HG03108 (cell line): ENCODE measurements around the gene NEK7.
A peak's percentile ranks its signal among the peaks of the same experiment; 100 is the strongest.
"Not testable (repeated sequence)": the region's sequence is repeated elsewhere in the genome, so short reads cannot be mapped to it uniquely, and the experiment has no call there.

Source experiments
- ATAC-seq: cut with Tn5 transposase; IDR thresholded peaks from one replicate; pipeline ENCODE4 v1.9.1; 2021; ENCODE audit warnings: moderate library complexity; ENCODE audit not compliant: unreplicated experiment

The NEK7 gene

GRCh38 chr1:198201956-198202784 lies 45.4 kb downstream of the NEK7 start:
- ATAC-seq: peak; percentile 74

- no peak for ATAC-seq
These were observed 46.6 kb downstream of the NEK7 start for GRCh38 chr1:198203434-198203833.

GRCh38 chr1:198205016-198205684 lies 48.4 kb downstream of the NEK7 start:
- ATAC-seq: no peak

- ATAC-seq: no peak
These were observed 49.5 kb downstream of the NEK7 start for GRCh38 chr1:198206292-198206691.

- no peak for ATAC-seq
These were observed 54.9 kb downstream of the NEK7 start for GRCh38 chr1:198211696-198212095.

GRCh38 chr1:198212126-198212525 lies 55.3 kb downstream of the NEK7 start:
- ATAC-seq: no peak

GRCh38 chr1:198212675-198213074 lies 55.9 kb downstream of the NEK7 start:
- ATAC-seq: no peak

GRCh38 chr1:198214924-198215323 lies 58.1 kb downstream of the NEK7 start:
- no peak for ATAC-seq

GRCh38 chr1:198220428-198220827 lies 63.6 kb downstream of the NEK7 start:
- ATAC-seq: no peak

GRCh38 chr1:198227010-198227409 lies 70.2 kb downstream of the NEK7 start:
- not testable (repeated sequence) for ATAC-seq

GRCh38 chr1:198227454-198227853 lies 70.7 kb downstream of the NEK7 start:
- ATAC-seq: not testable (repeated sequence)

- ATAC-seq: no peak
These were observed 72.1 kb downstream of the NEK7 start for GRCh38 chr1:198228925-198229324.

- ATAC-seq: no peak
These were observed 75.0 kb downstream of the NEK7 start for GRCh38 chr1:198231779-198232178.

- ATAC-seq: no peak
These were observed 75.6 kb downstream of the NEK7 start for GRCh38 chr1:198232378-198232777.

- no peak for ATAC-seq
These were observed 76.3 kb downstream of the NEK7 start for GRCh38 chr1:198232940-198233675.

GRCh38 chr1:198234520-198235251 lies 77.9 kb downstream of the NEK7 start:
- no peak for ATAC-seq

GRCh38 chr1:198238121-198238520 lies 81.3 kb downstream of the NEK7 start:
- ATAC-seq: no peak

GRCh38 chr1:198241553-198241952 lies 84.8 kb downstream of the NEK7 start:
- no peak for ATAC-seq

GRCh38 chr1:198244772-198245171 lies 88.0 kb downstream of the NEK7 start:
- no peak for ATAC-seq

- no peak for ATAC-seq
These were observed 88.6 kb downstream of the NEK7 start for GRCh38 chr1:198245379-198245778.

- no peak for ATAC-seq
These were observed 89.5 kb downstream of the NEK7 start for GRCh38 chr1:198246337-198246736.
